ENCODE data around the gene TMEM8B. TPM values are rescaled to one million over a fixed set of nuclear protein-coding genes. Genes with fewer than 3 reads are reported as not detected.
"Not testable (repeated sequence)": the region's sequence is repeated elsewhere in the genome, so short reads cannot be mapped to it uniquely, and the experiment has no call there.

TMEM8B gene
- polyA plus RNA-seq, 3 donors, result 4.5 to 5.6 (median 5.1) TPM

DNA sequence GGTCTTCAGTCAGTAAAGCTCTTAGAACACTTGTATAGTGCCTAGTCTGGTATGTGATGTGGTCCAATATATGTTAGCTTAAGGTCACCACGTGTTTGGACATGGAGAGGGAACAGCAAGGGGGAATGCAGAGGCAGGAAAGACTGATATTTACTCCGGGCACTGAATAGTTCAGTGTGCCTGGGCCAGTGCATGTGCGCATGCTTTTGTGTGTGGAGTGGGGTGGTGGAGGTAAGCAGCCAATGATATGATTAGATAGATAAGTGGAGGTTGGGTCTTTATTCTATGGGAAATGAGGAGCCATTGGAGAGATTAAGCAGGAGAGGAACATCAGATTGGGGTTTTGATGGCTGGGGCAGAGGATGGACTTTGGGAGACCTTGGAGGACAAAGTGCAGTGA lies 27.2 kb downstream of the TMEM8B start:
- 72 to 80% (median 74%) methylated on average over 3 of the region's 3 CpGs for WGBS, 3 donors
- no peak overlapping the region for H3K27ac ChIP-seq (ENCODE audit: low read depth, low read length)

DNA sequence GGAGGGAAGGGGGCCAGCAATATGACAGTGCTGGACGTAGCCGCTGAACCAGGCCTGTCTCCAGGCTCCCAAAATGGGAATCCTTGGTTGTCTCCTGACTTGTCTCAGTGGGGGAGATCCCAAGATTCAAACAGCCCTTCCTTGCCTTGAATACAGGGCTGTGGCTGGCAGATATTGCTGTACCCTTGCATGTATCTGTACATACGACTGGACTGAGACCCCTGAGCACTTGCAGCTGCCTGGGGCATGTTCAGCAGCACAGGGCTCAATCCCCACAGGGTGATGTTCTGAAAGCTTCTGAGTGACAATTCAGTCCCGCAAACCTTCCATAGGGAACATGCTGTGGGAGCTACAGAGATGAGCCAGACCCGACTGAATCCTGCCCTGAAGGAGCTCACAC lies 27.9 kb downstream of the TMEM8B start:
- 81 to 88% (median 86%) methylated on average over 5 of the region's 5 CpGs for WGBS, 3 donors
- H3K27ac ChIP-seq (ENCODE audit: low read depth, low read length), result no peak overlapping the region

DNA sequence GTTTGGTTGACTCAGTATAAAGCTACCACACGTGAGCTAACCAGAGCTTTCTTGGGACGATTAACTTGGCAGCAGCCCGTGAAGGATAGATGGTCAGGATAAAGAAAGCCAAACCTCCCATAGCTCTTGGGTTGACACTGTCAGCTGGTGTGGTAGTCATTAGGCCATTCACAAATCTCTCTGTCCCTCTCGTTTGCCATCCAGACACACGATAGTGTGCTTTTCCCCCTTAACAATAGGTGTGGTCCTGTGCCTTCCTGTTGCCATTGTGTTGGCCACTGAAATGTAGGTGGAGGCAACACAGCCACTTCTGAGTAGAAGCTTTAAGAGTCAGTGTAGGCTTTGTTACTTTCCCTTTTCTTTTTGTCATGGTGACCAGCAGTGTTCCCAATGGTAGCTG lies 29.4 kb downstream of the TMEM8B start:
- 55 to 78% (median 59%) methylated on average over 5 of the region's 5 CpGs for WGBS, 3 donors

DNA sequence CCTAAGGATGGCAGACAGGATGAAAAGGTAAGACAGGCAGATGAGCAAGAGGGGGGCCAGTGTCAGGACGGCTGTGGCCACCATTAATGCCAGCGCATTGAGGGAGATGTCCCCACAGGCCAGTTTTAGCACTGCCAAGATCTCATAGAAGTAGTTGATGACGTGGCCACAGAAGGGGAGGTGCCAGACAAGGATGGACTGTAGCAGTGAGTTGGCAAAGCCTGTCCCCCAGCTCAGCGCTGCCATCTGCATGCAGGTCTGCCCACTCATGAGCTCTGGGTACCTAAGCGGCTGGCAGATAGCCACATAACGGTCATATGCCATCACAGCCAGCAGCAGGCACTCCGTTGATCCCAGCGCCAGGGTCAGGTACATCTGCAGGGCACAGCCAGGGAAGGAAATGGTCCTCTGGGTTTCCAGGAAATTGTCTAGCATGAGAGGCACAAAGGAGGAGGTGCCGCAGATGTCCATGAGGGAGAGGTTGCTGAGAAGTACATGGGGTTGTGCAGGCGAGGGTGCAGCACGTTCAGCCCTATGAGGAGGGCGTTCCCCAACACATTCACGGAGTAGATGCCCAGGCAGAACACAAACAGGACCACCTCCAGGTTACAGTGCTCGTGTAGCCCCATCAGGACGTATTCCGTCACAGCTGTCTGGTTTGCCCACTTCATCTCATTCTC lies 30.4 kb downstream of the TMEM8B start:
- WGBS, 3 donors, result 54 to 58% (median 56%) methylated on average over 16 of the region's 16 CpGs
- no peak overlapping the region for H3K27ac ChIP-seq (ENCODE audit: low read depth, low read length)

More for the DNA sequence above, 29.4 kb downstream of the TMEM8B start:
- no peak overlapping the region for H3K27ac ChIP-seq (ENCODE audit: low read depth, low read length)

DNA sequence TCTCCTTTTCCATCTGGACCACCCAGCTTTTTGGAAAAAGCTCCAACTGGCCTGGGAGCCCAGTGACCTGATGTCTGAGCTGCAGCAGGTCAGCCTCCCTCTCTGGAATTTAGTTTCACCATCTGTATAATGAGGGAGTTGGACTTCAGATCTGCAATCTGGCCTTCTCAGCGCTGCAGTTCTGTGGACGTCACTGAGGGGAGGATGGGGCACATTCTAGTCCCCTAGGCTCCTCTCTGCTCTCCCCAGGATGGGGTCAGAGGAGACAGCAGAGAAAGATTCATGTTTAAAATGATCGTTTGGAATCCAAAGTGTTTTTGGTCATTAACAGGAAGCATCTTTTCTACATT lies 30.9 kb downstream of the TMEM8B start:
- 41 to 43% (median 42%) methylated on average over 3 of the region's 3 CpGs for WGBS, 3 donors
- H3K27ac ChIP-seq (ENCODE audit: low read depth, low read length), result no peak overlapping the region

DNA sequence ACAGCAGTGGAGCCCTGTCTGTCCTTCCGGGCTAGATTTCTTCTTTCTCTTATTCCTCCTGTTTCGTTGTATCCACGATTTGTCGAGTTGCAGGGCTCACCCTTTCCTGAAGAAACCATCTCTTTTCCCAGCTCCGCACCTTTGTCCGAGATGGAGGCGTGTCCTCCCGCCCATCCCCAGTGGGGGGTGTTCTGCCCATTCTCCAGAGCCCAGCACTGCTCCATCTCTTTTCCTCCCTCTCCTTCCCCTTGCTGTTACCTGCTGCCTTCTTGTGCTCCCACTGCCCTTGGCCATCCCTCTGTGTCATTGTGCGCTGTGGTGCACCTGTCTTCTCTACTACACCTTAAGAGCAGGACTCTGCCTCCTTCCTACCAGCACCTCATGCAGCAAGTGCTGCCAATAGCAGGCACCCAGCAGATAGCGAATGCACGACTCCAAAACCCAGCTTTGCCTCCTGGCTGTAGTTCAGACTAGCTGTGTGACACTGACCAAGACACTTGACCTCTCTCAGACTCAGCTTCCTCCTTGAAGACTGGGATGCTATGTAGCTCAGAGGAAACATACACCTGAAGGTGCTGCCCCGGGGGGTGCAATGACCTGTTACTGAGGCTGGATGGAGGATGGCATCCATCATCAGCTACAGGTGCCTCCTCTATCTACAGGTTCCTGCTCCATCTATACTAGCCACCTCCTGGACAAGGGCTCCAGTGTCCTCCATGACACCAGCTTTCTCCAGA lies 32.3 kb downstream of the TMEM8B start:
- 50 to 72% (median 69%) methylated on average over 12 of the region's 12 CpGs for WGBS, 3 donors
- no peak overlapping the region for H3K27ac ChIP-seq (ENCODE audit: low read depth, low read length)

DNA sequence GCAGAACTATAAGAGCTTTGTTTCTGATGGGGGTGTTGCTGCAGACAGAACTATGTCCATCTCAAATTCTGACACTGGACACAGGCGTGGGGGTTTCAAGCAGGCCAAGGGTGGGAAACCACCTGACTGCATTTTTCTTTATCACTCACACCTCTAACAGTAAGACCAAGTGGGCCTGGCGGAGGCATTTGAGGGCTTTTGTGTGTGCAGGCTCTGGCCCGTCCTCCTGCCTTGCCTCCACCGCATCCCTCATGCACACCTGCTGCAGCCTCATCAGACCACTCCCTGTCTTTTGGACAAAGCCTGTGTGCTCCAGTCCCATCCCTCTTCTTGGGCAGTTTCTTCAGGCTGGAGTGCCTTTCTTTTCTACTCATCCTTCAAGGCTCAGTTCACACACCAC lies 33.3 kb downstream of the TMEM8B start:
- 73 to 94% (median 92%) methylated on average over 4 of the region's 4 CpGs for WGBS, 3 donors
- H3K27ac ChIP-seq (ENCODE audit: low read depth, low read length), result no peak overlapping the region

DNA sequence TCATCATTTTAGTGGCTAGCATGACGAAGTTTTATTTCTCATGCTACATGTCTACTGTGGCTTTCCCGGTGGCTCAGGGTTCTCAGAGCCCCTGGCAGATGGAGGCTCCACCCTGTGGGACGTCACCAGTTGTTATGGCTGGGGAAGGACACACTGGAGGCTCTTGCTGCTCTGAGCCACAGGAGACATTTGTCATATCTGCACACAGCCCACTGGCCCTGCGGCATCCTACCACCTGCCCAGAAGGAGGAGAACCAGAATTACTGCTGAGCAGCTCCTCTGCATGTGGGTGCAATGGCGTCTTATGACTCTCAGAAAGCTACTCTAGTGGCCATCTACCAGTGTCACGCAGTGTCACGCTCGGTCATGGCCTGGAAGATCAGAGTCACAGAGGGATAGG lies 34.6 kb downstream of the TMEM8B start:
- 67 to 78% (median 75%) methylated on average over 8 of the region's 8 CpGs for WGBS, 3 donors
- no peak overlapping the region for H3K27ac ChIP-seq (ENCODE audit: low read depth, low read length)

DNA sequence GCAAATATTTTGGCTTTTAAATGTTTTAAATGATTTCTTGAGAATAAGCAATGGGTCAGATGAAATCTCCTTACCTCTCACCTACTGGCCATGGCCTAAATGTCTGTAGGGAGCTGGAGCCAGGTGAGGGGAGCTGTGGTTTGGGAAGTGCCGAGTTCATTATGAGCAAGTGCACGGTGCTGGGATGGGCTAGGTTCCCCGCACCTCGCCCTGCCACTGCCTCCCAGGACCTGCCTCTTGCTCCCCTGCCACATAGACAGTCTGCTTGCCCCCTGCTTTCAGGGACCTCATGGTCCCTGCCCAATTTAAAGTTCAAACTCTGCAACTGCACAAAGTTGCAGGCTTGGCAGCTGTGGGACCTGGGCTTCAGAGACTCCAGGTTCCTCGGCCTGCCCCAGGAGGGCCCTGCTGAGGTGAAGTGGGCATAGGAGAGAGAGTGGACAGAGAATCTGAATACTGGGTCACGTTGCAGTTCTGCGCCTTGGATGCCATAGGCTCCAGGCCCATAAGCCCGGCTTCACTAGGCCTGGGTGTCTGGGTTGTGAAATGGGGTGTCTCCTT lies 35.7 kb downstream of the TMEM8B start:
- no peak overlapping the region for H3K27ac ChIP-seq (ENCODE audit: low read depth, low read length)
- 79 to 88% (median 85%) methylated on average over 8 of the region's 8 CpGs for WGBS, 3 donors

DNA sequence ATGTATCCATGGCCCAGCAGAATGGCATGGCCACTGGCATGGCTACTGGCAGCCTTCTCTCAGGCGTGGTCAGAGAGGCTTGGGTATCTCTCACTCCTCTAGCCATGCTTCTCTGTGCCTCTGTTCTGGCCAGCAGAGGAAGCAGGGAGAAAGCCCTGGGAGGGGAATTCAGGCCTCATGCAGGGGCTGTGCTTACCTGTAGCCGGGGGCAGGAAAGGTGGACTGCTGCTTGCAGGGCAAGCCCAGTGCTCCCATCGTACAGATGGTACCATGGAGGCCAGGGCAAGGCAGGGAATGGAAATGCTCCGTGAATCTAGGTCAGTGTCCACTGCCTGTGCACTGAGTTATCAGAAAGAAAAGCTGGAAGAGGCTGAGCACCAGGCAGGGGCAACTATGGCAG lies 38.5 kb downstream of the TMEM8B start:
- no peak overlapping the region for H3K27ac ChIP-seq (ENCODE audit: low read depth, low read length)
- WGBS, 3 donors, result 91 to 94% (median 92%) methylated on average over 4 of the region's 4 CpGs

DNA sequence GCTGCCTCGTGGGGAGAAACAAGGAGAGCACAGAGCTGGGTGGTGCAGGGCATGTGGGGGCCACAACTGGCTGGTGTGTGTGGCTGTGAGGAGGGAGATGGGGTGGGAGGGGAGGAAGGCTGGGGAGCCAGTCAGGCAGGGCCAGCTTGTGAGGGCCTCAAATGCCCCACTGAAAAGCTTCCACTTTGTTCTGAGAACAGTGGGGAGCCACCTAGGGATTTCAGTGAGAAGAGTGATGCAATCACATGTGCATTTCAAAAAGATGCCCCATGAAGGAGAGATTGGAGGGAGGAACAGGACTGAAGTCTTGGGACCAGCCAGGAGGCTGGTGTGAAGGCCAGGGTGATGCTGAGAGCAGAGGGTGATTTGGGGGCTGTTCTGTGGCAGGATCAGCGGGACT lies 39.9 kb downstream of the TMEM8B start:
- 70 to 83% (median 76%) methylated on average over 2 of the region's 2 CpGs for WGBS, 3 donors
- no peak overlapping the region for H3K27ac ChIP-seq (ENCODE audit: low read depth, low read length)

DNA sequence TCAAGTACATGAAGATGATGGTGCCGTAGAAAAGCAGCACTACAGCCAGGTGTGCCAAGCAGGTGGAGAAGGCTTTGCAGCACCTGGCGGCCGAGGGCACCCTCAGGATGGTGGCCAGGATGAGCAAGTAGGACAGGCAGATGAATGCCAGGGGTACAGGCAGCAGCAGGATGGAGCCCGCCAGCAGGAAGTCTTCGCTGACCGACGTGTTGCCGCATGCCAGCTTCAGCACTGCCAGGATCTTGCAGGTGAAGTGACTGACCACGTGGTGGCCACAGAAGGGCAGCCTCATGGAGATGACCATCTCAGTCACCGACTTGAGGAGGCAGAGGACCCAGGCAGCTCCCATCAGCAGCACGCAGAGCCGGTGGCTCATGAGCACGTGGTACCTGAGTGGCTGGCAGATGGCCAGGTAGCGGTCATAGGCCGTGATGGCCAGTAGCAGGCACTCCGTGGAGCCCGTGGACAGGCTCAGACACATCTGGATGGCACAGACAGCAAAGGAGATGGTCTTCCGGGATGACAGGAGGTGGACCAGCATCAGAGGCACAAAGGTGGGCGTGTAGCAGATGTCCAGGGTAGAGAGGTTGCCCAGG lies 40.7 kb downstream of the TMEM8B start:
- WGBS, 3 donors, result 88 to 90% (median 90%) methylated on average over 19 of the region's 19 CpGs
- H3K27ac ChIP-seq (ENCODE audit: low read depth, low read length), result no peak overlapping the region

DNA sequence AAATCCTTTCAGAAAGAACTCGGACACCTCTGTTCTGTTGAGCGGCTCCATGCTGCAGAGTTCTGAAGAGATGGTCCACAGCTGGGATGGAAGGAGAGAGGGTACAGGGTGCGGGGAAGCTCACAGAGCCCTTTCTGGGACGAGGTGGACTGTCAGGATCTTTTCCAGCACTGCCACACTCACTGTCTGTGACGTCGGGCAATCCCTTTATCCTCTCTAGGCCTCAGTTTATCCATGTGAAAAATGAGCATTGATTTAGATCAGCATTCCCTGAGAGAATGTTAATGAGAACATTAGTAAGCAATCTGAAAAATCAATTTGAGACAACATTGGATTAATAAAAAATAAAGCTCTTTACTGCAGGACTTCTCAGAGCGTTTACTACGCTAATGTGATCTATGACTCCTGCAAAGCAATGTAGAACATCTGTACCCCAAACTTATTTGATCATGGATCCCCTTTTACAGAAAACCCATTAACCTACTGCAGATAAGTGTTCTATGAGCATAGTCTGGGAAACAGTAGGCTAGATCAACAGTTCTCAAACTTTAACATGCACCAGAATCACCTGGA lies 41.4 kb downstream of the TMEM8B start, which contains the start of gene OR13J1:
TSS of gene OR13J1 (minus strand) at position 51 of the 573 bp plus-strand sequence. CDS start at position 51, 0 bp downstream.
- H3K27ac ChIP-seq (ENCODE audit: low read depth, low read length), result no peak within 1 kb of the TSS
- WGBS, 3 donors, result 91 to 92% (median 92%) methylated on average over 8 of the region's 8 CpGs

DNA sequence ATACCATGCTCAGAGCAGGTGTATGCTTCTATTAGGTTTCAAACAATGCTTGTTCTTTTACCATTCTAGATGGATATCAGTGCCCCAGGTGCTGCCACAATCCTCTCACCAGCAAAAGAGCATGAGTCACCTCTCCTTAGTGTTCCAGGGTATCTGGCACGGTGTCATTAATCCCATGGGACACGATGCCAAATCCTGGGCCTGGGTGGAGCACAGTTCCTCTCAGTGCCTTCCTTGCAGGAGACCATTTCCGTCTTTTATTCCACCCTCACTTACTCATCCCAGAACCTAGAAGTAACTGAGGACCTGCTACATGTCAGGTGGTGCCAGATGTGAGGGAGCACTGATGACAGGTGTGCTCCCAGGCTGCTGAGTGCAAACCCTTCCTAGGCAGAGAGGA lies 42.5 kb downstream of the TMEM8B start:
- 61 to 81% (median 77%) methylated on average over 3 of the region's 3 CpGs for WGBS, 3 donors
- H3K27ac ChIP-seq (ENCODE audit: low read depth, low read length), result no peak overlapping the region

DNA sequence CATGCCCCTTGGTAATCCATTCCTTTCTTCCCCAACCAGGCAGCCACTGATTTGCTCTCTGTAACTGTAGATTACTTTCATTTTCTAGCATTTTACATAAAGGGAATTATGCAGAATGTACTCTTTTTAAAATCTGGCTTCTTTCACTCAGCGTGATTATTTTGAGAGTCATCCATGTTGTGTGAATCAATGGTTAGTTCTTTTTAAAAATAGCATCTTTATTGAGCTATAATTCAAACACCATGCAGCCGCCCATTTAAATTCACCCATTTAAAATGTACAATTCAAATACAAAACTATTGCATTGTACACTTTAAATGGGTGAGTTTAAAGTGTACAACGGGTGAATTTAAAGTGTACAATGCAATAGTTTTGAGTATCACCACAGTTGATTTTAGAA lies 43.5 kb downstream of the TMEM8B start:
- no peak overlapping the region for H3K27ac ChIP-seq (ENCODE audit: low read depth, low read length)
- 66 to 71% (median 71%) methylated on average over 3 of the region's 3 CpGs for WGBS, 3 donors

DNA sequence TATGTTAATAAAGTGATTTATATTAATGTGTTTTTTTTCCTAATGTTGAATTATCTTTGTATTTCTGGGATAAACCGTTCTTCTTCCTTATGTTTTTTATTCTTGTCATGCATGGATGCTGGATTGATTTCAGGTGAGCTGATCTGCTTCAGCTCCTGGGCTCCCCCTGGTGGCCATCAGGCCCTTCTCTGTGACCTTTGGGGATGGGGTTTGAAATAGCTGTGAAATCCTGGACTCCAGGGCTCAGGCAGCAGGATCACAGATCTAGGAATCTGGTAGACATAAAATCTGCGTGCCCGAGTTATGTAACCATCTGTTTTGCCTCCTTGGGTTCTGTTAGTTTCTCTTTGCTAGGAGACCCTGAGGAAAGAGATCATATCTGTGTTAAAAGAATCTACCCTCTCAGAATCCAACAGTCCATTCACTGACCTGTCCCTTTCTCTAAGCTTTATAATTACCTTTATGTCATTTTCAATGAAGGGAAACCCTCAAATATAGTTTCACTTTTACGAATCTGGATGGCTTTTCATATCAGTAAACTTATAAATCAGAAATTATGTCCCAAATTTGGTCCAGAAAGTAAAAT lies 53.3 kb downstream of the TMEM8B start:
- WGBS, 3 donors, result 1 to 5% (median 2%) methylated on average over 4 of the region's 4 CpGs
- H3K27ac ChIP-seq (ENCODE audit: low read depth, low read length), result no peak overlapping the region

DNA sequence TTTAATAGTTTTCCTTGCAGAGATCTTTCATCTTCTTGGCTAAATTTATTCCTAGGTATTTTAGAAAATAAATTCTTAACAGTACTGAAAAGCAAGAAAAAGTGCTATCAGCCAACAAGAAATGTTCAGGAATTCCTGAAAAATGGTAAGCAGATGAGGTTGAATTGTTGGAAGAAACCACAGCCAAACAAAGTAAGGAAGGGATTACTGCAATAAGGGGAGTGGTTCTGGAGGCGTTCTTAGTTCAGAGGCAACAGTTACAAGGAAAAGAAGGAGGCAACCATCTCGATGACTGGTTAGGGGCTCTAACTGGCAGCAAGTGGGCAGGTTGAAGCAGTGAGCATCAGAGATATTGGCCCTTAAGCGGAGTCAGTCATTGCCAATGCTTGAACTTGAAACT lies 54.0 kb downstream of the TMEM8B start:
- no peak overlapping the region for H3K27ac ChIP-seq (ENCODE audit: low read depth, low read length)
- 42 to 65% (median 49%) methylated on average over 3 of the region's 3 CpGs for WGBS, 3 donors

DNA sequence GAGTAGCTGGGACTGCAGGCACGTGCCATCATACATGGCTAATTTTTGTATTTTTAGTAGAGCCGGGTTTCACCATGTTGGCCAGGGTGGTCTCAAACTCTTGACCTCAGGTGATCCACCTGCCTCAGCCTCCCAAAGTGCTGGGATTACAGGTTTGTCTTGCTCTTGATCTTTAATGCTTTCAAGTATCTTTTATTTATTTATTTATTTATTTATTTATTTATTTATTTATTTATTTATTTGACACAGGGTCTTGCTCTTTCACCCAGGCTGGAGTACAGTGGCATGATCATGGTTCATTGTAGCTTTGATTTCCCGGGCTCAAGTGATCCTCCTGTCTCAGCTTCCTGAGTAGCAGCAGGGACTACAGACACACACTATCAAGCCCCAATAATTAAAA lies 55.9 kb downstream of the TMEM8B start:
- not testable (repeated sequence) for H3K27ac ChIP-seq (ENCODE audit: low read depth, low read length)
- 79 to 93% (median 88%) methylated on average over 3 of the region's 3 CpGs for WGBS, 3 donors

DNA sequence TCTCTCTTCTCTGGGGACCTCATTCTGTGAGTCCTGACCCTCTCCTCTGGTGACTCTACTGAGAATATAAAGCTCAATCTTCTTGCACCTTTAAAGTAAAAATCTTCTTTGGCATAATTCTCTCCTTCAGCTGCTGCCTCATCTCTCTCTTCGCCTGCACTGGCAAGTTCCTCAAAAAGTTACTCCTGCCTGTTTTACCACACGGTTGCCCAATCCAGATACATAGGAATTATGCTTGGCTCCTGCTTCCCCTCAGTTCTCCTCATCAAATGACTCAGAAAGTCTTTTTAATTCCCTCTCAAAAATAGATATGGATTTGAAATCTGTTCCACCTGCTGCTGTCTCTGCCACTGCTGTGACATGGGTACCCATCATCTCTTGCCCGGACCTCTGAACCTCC lies 62.6 kb downstream of the TMEM8B start:
- 57 to 76% (median 67%) methylated on average over 3 of the region's 3 CpGs for WGBS, 3 donors
- no peak overlapping the region for H3K27ac ChIP-seq (ENCODE audit: low read depth, low read length)

Measured in adipose tissue (tissue), 3 donors.